Measurements from ENCODE around the gene LIPT2. TPM values are rescaled to one million over a fixed set of nuclear protein-coding genes. Genes with fewer than 3 reads are reported as not detected.
"Not testable (repeated sequence)": the region's sequence is repeated elsewhere in the genome, so short reads cannot be mapped to it uniquely, and the experiment has no call there.

The LIPT2 gene
- total RNA-seq, 1 donor from 2014 or later, result 7.1 TPM

- DNase-seq (ENCODE audit: low read depth), result no peak
- TF ChIP-seq CTCF (conservative IDR thresholded peaks at IDR 0.05; ENCODE audit: low read depth, low read length), result no peak
- no peak overlapping the region for H3K4me3 ChIP-seq (ENCODE audit: low read depth, low read length)
These were observed 27.6 kb upstream of the LIPT2 start for GRCh38 chr11:74520927-74521665.

GRCh38 chr11:74520316-74520715 is 26.8 kb upstream of the LIPT2 start:
- no peak for TF ChIP-seq CTCF (conservative IDR thresholded peaks at IDR 0.05; ENCODE audit: low read depth, low read length)
- H3K4me3 ChIP-seq (ENCODE audit: low read depth, low read length), result no peak overlapping the region
- no peak for DNase-seq (ENCODE audit: low read depth)

- no peak overlapping the region for H3K4me3 ChIP-seq (ENCODE audit: low read depth, low read length)
- no peak for DNase-seq (ENCODE audit: low read depth)
- no peak for TF ChIP-seq CTCF (conservative IDR thresholded peaks at IDR 0.05; ENCODE audit: low read depth, low read length)
These were observed 26.2 kb upstream of the LIPT2 start for GRCh38 chr11:74519710-74520109.

- not testable (repeated sequence) for H3K4me3 ChIP-seq (ENCODE audit: low read depth, low read length); DNase-seq (ENCODE audit: low read depth)
These were observed 24.1 kb upstream of the LIPT2 start for GRCh38 chr11:74517592-74517991.

- TF ChIP-seq CTCF (conservative IDR thresholded peaks at IDR 0.05; ENCODE audit: low read depth, low read length), result no peak
- no peak overlapping the region for H3K4me3 ChIP-seq (ENCODE audit: low read depth, low read length)
- DNase-seq (ENCODE audit: low read depth), result no peak
These were observed 14.1 kb upstream of the LIPT2 start for GRCh38 chr11:74507582-74507981.

GRCh38 chr11:74506823-74507222 is 13.3 kb upstream of the LIPT2 start:
- no peak overlapping the region for H3K4me3 ChIP-seq (ENCODE audit: low read depth, low read length)
- TF ChIP-seq CTCF (conservative IDR thresholded peaks at IDR 0.05; ENCODE audit: low read depth, low read length), result no peak
- no peak for DNase-seq (ENCODE audit: low read depth)

GRCh38 chr11:74505911-74506310 is 12.4 kb upstream of the LIPT2 start:
- TF ChIP-seq CTCF (conservative IDR thresholded peaks at IDR 0.05; ENCODE audit: low read depth, low read length), result no peak

More at GRCh38 chr11:74505911-74506310, 12.4 kb upstream of the LIPT2 start:
- DNase-seq (ENCODE audit: low read depth), result no peak
- no peak overlapping the region for H3K4me3 ChIP-seq (ENCODE audit: low read depth, low read length)

All from epithelial cell of proximal tubule (primary cell).